GM12878 (cell line): ENCODE results near the gene PAIP2. TPM values are rescaled to one million over a fixed set of nuclear protein-coding genes. Genes with fewer than 3 reads are reported as not detected.

Source experiments
- ATAC-seq: fragments of 200-7000 bp; cut with Tn5 transposase; 3 replicates; pipeline ENCODE4 v1.9.1; 2020; ENCODE audit warnings: mild to moderate bottlenecking, moderate library complexity
- BruUV-seq: library from RNA; stranded (reverse); fragments of 400-500 nt; replicated peaks from 2 replicates; lab custom pipeline; 2021; lab: Mats Ljungman, UMichigan
- CTCF ChIA-PET: fragments of 300-600 bp; sonication (Branson Sonifier 250); formaldehyde crosslinking; extraction: SDS; loops from one replicate; lab custom pipeline; 2021; ENCODE audit warnings: inconsistent platforms; lab: Yijun Ruan, JAX
- POLR2A ChIA-PET: fragments of 350-600 bp; formaldehyde crosslinking; extraction: SDS; loops from one replicate; lab custom pipeline; 2021; ENCODE audit warnings: inconsistent platforms; lab: Charles Lee
- RAD21 ChIA-PET: fragments of 300-600 bp; sonication (Branson Sonifier 250); formaldehyde crosslinking; loops from one replicate; lab custom pipeline; 2023; ENCODE audit warnings: antibody characterized with exemption; ENCODE audit not compliant: unreplicated experiment; lab: Charles Lee
- SMC1A ChIA-PET: fragments of 300-600 bp; sonication (Branson Sonifier 250); formaldehyde crosslinking; loops from one replicate; lab custom pipeline; 2023; ENCODE audit not compliant: unreplicated experiment, uncharacterized antibody; lab: Charles Lee
- DNase-seq: peaks from one replicate; pipeline ENCODE4 v3.0.0-alpha.2; 2011; ENCODE audit warnings: low read depth, low spot score
- FAIRE-seq: peaks from 3 replicates; lab custom pipeline; 2011; peaks lifted over from hg19 to GRCh38; lab: Jason Lieb, UNC
- H2AFZ ChIP-seq: 2 replicates; pipeline ENCODE4 v1.6.0; 2011; ENCODE audit warnings: low read depth, low read length, control low read depth; ENCODE audit not compliant: control insufficient read depth
- H3K27ac ChIP-seq: 2 replicates; pipeline ENCODE4 v1.5.1; 2011; ENCODE audit warnings: control low read depth; ENCODE audit not compliant: control insufficient read depth, insufficient read depth
- H3K27me3 ChIP-seq, 2 experiments: replicated peaks in 1 of 2; 2 replicates each; pipeline versions ENCODE4 v1.6.0 to v1.6.1; 2011; ENCODE audit warnings: low read length in 1 of 2; ENCODE audit not compliant: control insufficient read depth in 2 of 2, insufficient read depth in 2 of 2
- H3K36me3 ChIP-seq, 2 experiments: 2 replicates each; pipeline ENCODE4 v1.5.1; 2011; ENCODE audit warnings: low read length in 1 of 2; ENCODE audit not compliant: control insufficient read depth in 2 of 2, insufficient read depth in 2 of 2
- H3K4me1 ChIP-seq: 2 replicates; pipeline ENCODE4 v1.6.1; 2011; ENCODE audit warnings: mild to moderate bottlenecking, low read length, moderate library complexity, mixed read lengths; ENCODE audit not compliant: control insufficient read depth, insufficient read depth
- H3K4me2 ChIP-seq: 2 replicates; pipeline ENCODE4 v1.6.0; 2011; ENCODE audit warnings: control low read depth; ENCODE audit not compliant: control insufficient read depth, insufficient read depth
- H3K4me3 ChIP-seq: fragments of 200-600 bp; sonication (generic); 2 replicates; pipeline ENCODE4 v1.5.1; 2016
- H3K79me2 ChIP-seq: 2 replicates; pipeline ENCODE4 v1.6.0; 2011; ENCODE audit warnings: low read length; ENCODE audit not compliant: control insufficient read depth, insufficient read depth
- H3K9ac ChIP-seq: 2 replicates; pipeline ENCODE4 v1.8.0; 2011; ENCODE audit warnings: low read length, control low read depth, mixed read lengths; ENCODE audit not compliant: control insufficient read depth, insufficient read depth
- H3K9me3 ChIP-seq: replicated peaks from 3 replicates; pipeline ENCODE4 v1.5.1; 2011; ENCODE audit warnings: mild to moderate bottlenecking, low read length; ENCODE audit not compliant: control insufficient read depth, insufficient read depth
- H4K20me1 ChIP-seq: 2 replicates; pipeline ENCODE4 v1.6.0; 2011; ENCODE audit not compliant: control insufficient read depth, insufficient read depth
- BCL11A ChIP-seq: IDR thresholded peaks from 2 replicates; pipeline ENCODE4 v1.6.1; 2011; ENCODE audit warnings: low read depth, low read length
- BMI1 ChIP-seq: fragments of 450-650 bp; IDR thresholded peaks from 2 replicates; pipeline ENCODE4 v1.6.1; 2016; ENCODE audit warnings: mild to moderate bottlenecking, moderate library complexity, borderline replicate concordance
- FOXM1 ChIP-seq: IDR thresholded peaks from 2 replicates; pipeline ENCODE4 v1.6.1; 2012; ENCODE audit warnings: low read depth, mild to moderate bottlenecking, inconsistent platforms, low read length, moderate library complexity
- LARP7 ChIP-seq: fragments of 450-650 bp; IDR thresholded peaks from 2 replicates; pipeline ENCODE4 v1.6.1; 2017; ENCODE audit warnings: mild to moderate bottlenecking
- MAX ChIP-seq: IDR thresholded peaks from 2 replicates; pipeline ENCODE4 v1.6.1; 2012; ENCODE audit warnings: low read depth, low read length, improper control_type of control experiment
- POLR2A ChIP-seq: IDR thresholded peaks from 2 replicates; pipeline ENCODE4 v1.6.1; 2011; ENCODE audit warnings: low read depth, mild to moderate bottlenecking, low read length
- POLR2AphosphoS2 ChIP-seq: IDR thresholded peaks from 2 replicates; pipeline ENCODE4 v1.6.1; 2011; ENCODE audit warnings: low read depth, mild to moderate bottlenecking, low read length, improper control_type of control experiment, moderate library complexity
- RAD21 ChIP-seq: IDR thresholded peaks from 2 replicates; pipeline ENCODE4 v1.6.1; 2011; ENCODE audit warnings: mild to moderate bottlenecking, low read depth, low read length, moderate library complexity; ENCODE audit not compliant: insufficient read depth
- SIX5 ChIP-seq: IDR thresholded peaks from 2 replicates; pipeline ENCODE4 v1.6.1; 2011; ENCODE audit warnings: mild to moderate bottlenecking, low read depth, low read length, moderate library complexity; ENCODE audit not compliant: severe bottlenecking
- SMARCA5 ChIP-seq: fragments of 450-650 bp; IDR thresholded peaks from 2 replicates; pipeline ENCODE4 v1.6.1; 2017; ENCODE audit warnings: mild to moderate bottlenecking
- SREBF1 ChIP-seq: IDR thresholded peaks from 2 replicates; pipeline ENCODE4 v1.6.1; 2012; ENCODE audit warnings: mild to moderate bottlenecking, low read length
- SRF ChIP-seq, 2 experiments: IDR thresholded peaks; 2 replicates each; pipeline ENCODE4 v1.6.1; 2011; ENCODE audit warnings: low read depth in 2 of 2, low read length in 2 of 2, mild to moderate bottlenecking in 1 of 2, moderate library complexity in 1 of 2
- ZBTB4 ChIP-seq: fragments of 450-650 bp; formaldehyde crosslinking; IDR thresholded peaks from 2 replicates; pipeline ENCODE4 v1.4.0; 2022; ENCODE audit warnings: mild to moderate bottlenecking, moderate library complexity
- WGBS: methylation state at CpG from one replicate; pipeline ENCODE4 v1.1.6; 2016; ENCODE audit warnings: low lambda C conversion rate; ENCODE audit not compliant: insufficient replicate concordance, insufficient coverage; ENCODE audit errors: missing lambda C conversion rate; 5-methylcytosine and 5-hydroxymethylcytosine counted together
- in situ Hi-C: fragments of 300-500 bp; cut with MboI; formaldehyde crosslinking; loops from 9 replicates; pipeline ENCODE4 v1.14.3; 2018; ENCODE audit warnings: mixed read lengths
- intact Hi-C: fragments of 100-400 bp; cut with micrococcal nuclease; formaldehyde crosslinking; loops from one replicate; pipeline ENCODE4 v1.14.2; 2022; ENCODE audit not compliant: unreplicated experiment
- polyA plus RNA-seq, 11 experiments: library from polyadenylated mRNA; depleted of rRNA in 4 of 11; unstranded in 6 of 11; stranded (reverse) in 5 of 11; fragments of >200 nt; fragmentation: Nextera tagmentation in 4 of 11; fragmentation: Illumina TruSeq in 1 of 11; extraction: Ambion mirVana in 4 of 11; extraction: Trizol in 1 of 11; gene quantifications; 1 replicate in 1 of 11; 2 replicates in 10 of 11; pipeline versions ENCODE4 v1.2.1 to v1.2.3, GENCODE V29; 2011 to 2016; ENCODE audit warnings: inconsistent platforms in 2 of 11, missing spikeins in 2 of 11, low read depth in 1 of 11
- total RNA-seq, 4 experiments: library from RNA; depleted of rRNA in 3 of 4; stranded (reverse); fragments of >200 nt in 3 of 4; fragmentation: Illumina TruSeq in 1 of 4; extraction: Trizol in 1 of 4; gene quantifications; 2 replicates each; pipeline versions ENCODE4 v1.2.1 to v1.2.3, GENCODE V29; 2013 to 2021

Gene PAIP2
- total and polyA plus RNA-seq, 10 of the 15 experiments (the other 5 are each of a cell fraction or from before 2014, with no cell fraction given), result 49.9 to 154 (median 102) TPM

GRCh38 chr5:139369181-139369580 is 27.5 kb downstream of the PAIP2 start:
- no peak for FAIRE-seq

GRCh38 chr5:139371482-139372435 is 30.1 kb downstream of the PAIP2 start:
- Histone ChIP-seq H3K27me3 (no peaks in the 10 kb centered on the region), H3K27ac (no peak overlapping the region), H3K4me2 (no peak overlapping the region), H3K4me1 (no peaks in the 10 kb centered on the region), H2AFZ (no peak overlapping the region), H3K36me3 (peaks cover 0 to 13% of the 10 kb centered on the region in 2 experiments; a peak in 1 of 4 replicates), H3K4me3 (no peak overlapping the region), H3K9ac (no peak overlapping the region), H4K20me1 (no peaks in the 10 kb centered on the region), H3K79me2 (no peaks in the 10 kb centered on the region), H3K9me3 (no peaks in the 10 kb centered on the region)
- no TSS peak for BruUV-seq
- FAIRE-seq, result no peak
- no peak for DNase-seq
- ChIA-PET SMC1A (interaction anchor here (0.6 to 1.5 kb wide), 2 partner anchors 17 to 23 kb away, joined by 3 read pairs; no protein-coding TSS in a partner anchor), CTCF (interaction anchor here (1.3 to 1.8 kb wide), 2 partner anchors 17 to 121 kb away, joined by 4 read pairs; no protein-coding TSS in a partner anchor), RAD21 (interaction anchor here (0.6 kb wide), 1 partner anchor 121 kb away, joined by 3 read pairs; no protein-coding TSS in a partner anchor), POLR2A (interaction anchor here (0.7 kb wide), 2 partner anchors 9 to 26 kb away, joined by 3 to 4 read pairs; no protein-coding TSS in a partner anchor)
- no peak for ATAC-seq
- in situ Hi-C loops, result no loop called here
- intact Hi-C loops, result no loop called here
- 70% methylated on average over 7 of the region's 7 CpGs for WGBS
- TF ChIP-seq SREBF1, result no peak
- TF ChIP-seq RAD21, result no peak
- no peak for TF ChIP-seq POLR2A
- no peak for TF ChIP-seq ZBTB4 (CRISPR knock-in tag)
- TF ChIP-seq SMARCA5, result no peak
- TF ChIP-seq SIX5, result no peak
- TF ChIP-seq FOXM1, result no peak
- no peak for TF ChIP-seq POLR2AphosphoS2
- no peak for TF ChIP-seq BCL11A
- TF ChIP-seq MAX, result no peak
- no peak for TF ChIP-seq SRF (IDR thresholded peaks at IDR 0.05; ENCODE audit: low read depth in 2 of 2, low read length in 2 of 2)

More at GRCh38 chr5:139369181-139369580, 27.5 kb downstream of the PAIP2 start:
- ATAC-seq, result no peak
- 93% methylated on average over 1 of the region's 1 CpG for WGBS
- intact Hi-C loops (no loop called here), in situ Hi-C loops (no loop called here)
- SMC1A ChIA-PET, result interaction anchor here (0.5 to 1.9 kb wide), 4 partner anchors 11 to 163 kb away, joined by 3 to 6 read pairs (median 5); no protein-coding TSS in a partner anchor
- Histone ChIP-seq H2AFZ (no peak overlapping the region), H3K27me3 (no peaks in the 10 kb centered on the region), H3K4me3 (no peak overlapping the region), H3K79me2 (no peaks in the 10 kb centered on the region), H4K20me1 (no peaks in the 10 kb centered on the region), H3K4me1 (no peaks in the 10 kb centered on the region), H3K9me3 (no peaks in the 10 kb centered on the region), H3K36me3 (peaks cover 6 to 19% of the 10 kb centered on the region in 2 experiments; a peak in 3 of 4 replicates), H3K27ac (no peak overlapping the region), H3K9ac (no peak overlapping the region), H3K4me2 (no peak overlapping the region)
- no peak for TF ChIP-seq BMI1
- TF ChIP-seq LARP7, result no peak
- TSS peak; percentile 68 for BruUV-seq
- no peak for DNase-seq
- RAD21 ChIA-PET, result interaction anchor here (0.7 to 1.0 kb wide), 2 partner anchors 19 to 22 kb away, joined by 3 read pairs; no protein-coding TSS in a partner anchor
- POLR2A ChIA-PET, result interaction anchor here (1.2 to 1.4 kb wide), 2 partner anchors 56 to 85 kb away, joined by 3 to 4 read pairs; no protein-coding TSS in a partner anchor
- CTCF ChIA-PET, result interaction anchor here (1.1 to 2.8 kb wide), 8 partner anchors 18 to 117 kb away, joined by 3 to 17 read pairs (median 3); partner anchors contain the start of genes MZB1 and PAIP2
